ENCODE data around the gene CEP41.

The CEP41 gene

DNA sequence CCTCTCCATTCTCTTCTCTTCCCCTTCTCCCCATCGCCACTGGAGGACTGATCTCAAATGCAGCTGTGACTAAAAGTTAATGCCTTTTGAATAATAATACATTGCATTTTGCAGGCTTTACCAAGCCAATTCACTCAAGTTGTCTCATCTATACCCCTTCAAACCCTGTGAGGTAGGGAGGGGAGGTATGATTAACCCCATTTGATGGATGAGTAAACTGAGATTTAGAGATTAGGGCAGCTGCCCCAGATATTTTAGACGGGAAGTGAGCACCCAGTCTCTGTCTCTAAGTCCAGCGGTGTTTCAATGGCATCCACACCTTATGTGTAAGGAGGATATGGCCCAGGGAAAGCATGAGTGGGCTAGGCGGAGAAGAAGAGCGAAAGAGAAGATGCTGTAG, 95.1 kb downstream of the CEP41 start:
- TF ChIP-seq, protein P1, sequence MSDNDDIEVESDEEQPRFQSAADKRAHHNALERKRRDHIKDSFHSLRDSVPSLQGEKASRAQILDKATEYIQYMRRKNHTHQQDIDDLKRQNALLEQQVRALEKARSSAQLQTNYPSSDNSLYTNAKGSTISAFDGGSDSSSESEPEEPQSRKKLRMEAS (IDR thresholded peaks at IDR 0.05; ENCODE audit: low read depth, low read length): no peak
- TF ChIP-seq POLR2A (IDR thresholded peaks at IDR 0.05; ENCODE audit: extremely low read depth, insufficient read length) (no peak), MYC (IDR thresholded peaks at IDR 0.05; ENCODE audit: low read depth, low read length) (no peak)
- TF ChIP-seq, protein P2, sequence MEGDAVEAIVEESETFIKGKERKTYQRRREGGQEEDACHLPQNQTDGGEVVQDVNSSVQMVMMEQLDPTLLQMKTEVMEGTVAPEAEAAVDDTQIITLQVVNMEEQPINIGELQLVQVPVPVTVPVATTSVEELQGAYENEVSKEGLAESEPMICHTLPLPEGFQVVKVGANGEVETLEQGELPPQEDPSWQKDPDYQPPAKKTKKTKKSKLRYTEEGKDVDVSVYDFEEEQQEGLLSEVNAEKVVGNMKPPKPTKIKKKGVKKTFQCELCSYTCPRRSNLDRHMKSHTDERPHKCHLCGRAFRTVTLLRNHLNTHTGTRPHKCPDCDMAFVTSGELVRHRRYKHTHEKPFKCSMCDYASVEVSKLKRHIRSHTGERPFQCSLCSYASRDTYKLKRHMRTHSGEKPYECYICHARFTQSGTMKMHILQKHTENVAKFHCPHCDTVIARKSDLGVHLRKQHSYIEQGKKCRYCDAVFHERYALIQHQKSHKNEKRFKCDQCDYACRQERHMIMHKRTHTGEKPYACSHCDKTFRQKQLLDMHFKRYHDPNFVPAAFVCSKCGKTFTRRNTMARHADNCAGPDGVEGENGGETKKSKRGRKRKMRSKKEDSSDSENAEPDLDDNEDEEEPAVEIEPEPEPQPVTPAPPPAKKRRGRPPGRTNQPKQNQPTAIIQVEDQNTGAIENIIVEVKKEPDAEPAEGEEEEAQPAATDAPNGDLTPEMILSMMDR (IDR thresholded peaks at IDR 0.05; ENCODE audit: low read depth, low read length): no peak
- no peak overlapping the region for H3K4me3 ChIP-seq (ENCODE audit: low read depth, low read length)
- no peak for DNase-seq (ENCODE audit: low read depth)

DNA sequence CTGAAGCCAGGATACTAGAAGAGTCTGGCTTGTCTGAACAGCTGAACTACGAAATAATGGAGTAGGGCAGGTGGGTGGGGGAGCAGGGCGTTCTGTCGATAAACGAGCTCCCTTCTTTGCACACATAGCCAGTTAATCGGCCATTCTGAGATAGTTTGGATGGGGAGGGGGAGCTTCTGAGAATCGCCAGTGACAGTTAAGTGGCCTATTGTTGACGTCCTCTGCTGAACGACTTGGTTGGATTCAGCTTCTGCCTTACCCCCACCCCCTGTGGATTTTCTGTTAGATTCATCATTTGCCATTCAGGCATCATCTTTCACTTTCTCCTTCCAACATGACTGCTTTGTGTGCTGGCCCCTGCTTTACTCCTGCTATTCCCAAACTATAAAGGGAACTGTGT, 95.7 kb downstream of the CEP41 start:
- no peak for DNase-seq (ENCODE audit: low read depth)

DNA sequence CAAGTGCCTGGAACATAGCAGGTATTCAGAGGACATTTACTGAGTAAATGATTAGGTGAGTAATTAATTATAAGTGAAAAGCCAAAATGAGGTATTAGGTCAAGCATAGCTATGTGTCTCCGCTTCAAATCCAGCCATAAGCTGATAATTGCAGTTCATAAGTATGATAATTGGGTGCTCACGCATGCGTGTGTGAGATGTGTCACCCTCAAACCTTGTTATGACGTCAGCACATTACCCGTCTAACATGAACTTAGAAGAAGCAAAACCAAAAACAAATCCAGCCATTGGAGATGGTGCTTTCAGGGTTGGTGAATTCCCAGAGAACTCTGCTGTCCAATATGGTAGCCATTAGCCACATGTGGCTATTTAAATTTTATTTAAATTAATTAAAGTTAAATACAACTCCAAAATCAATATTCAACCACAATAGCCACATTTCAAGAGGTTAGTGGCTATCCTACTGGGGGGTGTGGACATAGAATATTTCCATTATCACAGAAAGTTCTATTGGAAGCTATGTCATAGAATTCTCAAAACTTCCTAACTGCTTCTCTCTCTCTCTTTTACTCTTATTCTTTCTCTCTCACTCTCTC, 96.4 kb downstream of the CEP41 start, which contains the start of gene CPA5:
Gene CPA5 (plus strand): TSS at position 546 of the 596 bp plus-strand sequence. CDS start 1,670 bp downstream, outside the sequence.
- H3K4me3 ChIP-seq (ENCODE audit: low read depth, low read length): no peak within 1 kb of the TSS
- no peak for DNase-seq (ENCODE audit: low read depth)
- TF ChIP-seq POLR2A (IDR thresholded peaks at IDR 0.05; ENCODE audit: extremely low read depth, insufficient read length) (no peak), MYC (IDR thresholded peaks at IDR 0.05; ENCODE audit: low read depth, low read length) (no peak)
- TF ChIP-seq, protein P1 (IDR thresholded peaks at IDR 0.05; ENCODE audit: low read depth, low read length): no peak
- TF ChIP-seq, protein P2 (IDR thresholded peaks at IDR 0.05; ENCODE audit: low read depth, low read length): no peak

More for the DNA sequence above, 95.7 kb downstream of the CEP41 start:
- TF ChIP-seq, protein P1 (IDR thresholded peaks at IDR 0.05; ENCODE audit: low read depth, low read length): no peak
- TF ChIP-seq POLR2A (IDR thresholded peaks at IDR 0.05; ENCODE audit: extremely low read depth, insufficient read length) (no peak), MYC (IDR thresholded peaks at IDR 0.05; ENCODE audit: low read depth, low read length) (no peak)
- TF ChIP-seq, protein P2 (IDR thresholded peaks at IDR 0.05; ENCODE audit: low read depth, low read length): no peak
- no peak overlapping the region for H3K4me3 ChIP-seq (ENCODE audit: low read depth, low read length)
